HG03196 (cell line): Measurements from ENCODE around the gene TRPV5.

ENCODE experiments used
- ATAC-seq: cut with Tn5 transposase; IDR thresholded peaks from one replicate; pipeline ENCODE4 v1.9.1; 2021; ENCODE audit not compliant: unreplicated experiment

TRPV5 gene

DNA sequence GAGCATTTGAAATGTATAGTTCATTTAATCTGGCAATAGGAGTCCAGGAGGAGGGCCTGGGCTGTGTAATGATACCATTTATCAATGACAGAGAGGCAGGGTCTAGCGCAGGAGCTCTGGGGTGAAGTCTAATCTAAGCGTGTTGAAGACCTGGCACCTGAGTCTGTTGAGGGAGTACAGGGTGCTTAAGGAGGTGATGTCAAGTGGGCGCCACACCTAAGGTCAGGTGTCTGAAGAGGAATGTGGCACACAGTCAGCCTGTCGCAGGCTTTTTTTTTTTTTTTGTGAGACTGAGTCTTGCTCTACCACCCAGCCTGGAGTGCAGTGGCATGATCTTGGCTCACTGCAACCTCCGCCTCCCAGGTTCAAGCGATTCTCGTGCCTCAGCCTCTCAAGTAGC, 8.0 kb upstream of the TRPV5 start:
- ATAC-seq = no peak

DNA sequence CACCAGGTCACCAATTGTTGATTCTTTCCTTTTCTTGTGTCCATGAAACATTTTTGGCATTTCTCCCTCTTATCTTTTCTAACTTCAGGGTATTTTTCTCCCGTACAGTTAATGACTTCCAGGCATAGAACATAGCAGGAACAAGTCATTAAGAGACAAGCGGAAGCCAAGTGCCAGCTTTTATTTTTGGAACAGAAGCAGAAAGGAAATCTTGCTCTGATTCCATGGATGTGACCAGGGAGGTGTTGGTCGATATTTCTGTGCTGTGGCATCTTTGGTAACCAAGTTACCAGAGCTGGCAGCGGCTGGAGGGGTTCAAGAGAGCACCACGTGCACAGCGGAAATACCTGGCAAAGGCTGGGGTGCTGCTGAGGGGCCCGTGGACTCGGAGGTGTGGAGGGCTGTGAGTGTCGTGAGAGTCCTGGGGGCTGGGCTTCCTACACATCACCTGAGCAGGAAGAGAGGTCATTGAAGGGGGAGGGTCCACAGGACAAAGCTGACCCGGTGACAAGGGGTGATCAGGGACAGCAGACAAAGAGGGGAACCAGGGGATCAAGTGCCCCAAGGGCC, 7.5 kb upstream of the TRPV5 start:
- no peak for ATAC-seq

DNA sequence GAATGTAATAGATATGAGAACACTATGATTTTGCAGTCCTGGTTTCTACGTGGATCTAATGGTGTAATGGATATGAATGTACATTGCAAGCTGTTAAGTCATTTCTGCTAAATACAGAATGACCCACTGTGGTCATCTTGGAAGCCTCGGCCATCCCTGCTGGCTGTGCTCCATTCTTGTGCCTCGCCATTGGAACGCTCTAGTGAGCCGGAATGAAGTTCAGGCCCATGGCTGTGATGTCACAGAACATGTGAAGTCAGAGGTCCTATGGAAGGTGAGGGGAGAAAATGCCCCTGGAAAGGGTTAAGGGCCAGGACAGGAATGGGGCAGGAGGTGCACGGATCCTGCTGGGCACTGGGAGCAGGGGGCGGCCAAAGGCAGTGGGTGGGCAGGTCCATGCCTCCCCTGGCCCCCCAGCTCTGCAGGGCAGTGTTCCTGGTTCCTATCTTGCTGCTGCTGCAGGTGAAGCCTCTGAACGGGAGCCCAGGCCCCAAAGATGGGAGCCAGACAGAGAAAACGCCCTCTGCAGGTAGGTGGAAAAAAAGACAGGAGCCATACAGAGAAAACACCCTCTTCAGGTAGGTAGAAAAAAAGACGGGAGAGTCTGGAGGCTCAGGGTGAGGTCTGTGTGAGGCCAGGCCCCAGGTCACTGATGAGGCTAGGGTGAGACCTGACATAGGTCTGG, 5.8 kb upstream of the TRPV5 start, which contains the start of gene LLCFC1:
Gene LLCFC1 (plus strand): TSS at position 259 of the 685 bp plus-strand sequence. CDS start 138 bp downstream, at position 397.
- no peak for ATAC-seq

DNA sequence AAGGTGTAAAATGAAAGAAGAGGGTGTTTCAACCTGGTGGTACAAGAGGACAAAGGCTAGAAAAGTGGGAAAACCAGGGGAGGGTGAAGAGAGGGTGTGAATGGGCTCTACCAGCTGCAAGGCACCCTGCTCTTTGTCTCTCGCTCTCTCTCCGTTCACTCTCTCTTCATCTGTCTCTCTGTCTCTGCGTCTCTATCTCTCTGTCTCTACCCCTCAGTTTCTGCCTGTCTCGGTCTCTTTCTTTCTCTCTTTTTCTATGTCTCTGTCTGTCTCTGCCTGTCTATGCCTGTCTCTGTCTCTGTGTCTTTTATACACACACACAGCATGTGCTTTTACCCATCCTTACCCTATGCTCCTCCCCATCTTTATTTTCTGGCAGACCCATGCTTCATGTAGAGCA, 5.1 kb upstream of the TRPV5 start:
- no peak for ATAC-seq

DNA sequence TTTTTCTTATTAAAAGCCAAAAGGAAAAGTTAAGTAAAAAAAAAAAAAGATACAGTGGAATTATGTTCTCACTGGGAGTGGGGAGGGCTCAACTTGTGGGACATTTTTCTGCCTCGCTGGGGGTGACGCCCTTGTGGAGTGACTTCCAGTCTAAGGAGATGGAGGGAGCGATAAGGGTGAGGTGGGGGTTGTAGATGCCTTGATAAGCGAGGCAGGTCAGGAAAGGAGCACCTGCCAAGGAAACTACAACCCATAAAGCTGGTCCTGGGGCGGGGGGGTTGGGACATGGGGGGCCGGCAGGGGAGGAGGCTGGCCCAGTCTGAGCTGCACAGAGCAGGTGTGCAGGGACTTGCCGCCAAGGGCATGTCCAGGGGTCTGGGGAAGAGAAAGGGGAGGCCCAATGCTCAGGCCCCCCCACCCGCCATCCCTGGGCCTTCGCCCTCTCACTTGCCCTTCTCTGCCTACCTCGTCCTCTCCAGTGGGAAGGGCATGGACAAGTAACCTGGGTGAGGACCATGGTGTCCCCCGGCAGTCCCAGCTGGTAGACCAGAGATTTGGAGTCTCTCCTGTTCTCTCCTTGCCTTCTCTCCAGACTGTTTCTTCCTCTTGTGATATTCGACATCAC, 2.5 kb upstream of the TRPV5 start:
- no peak for ATAC-seq

DNA sequence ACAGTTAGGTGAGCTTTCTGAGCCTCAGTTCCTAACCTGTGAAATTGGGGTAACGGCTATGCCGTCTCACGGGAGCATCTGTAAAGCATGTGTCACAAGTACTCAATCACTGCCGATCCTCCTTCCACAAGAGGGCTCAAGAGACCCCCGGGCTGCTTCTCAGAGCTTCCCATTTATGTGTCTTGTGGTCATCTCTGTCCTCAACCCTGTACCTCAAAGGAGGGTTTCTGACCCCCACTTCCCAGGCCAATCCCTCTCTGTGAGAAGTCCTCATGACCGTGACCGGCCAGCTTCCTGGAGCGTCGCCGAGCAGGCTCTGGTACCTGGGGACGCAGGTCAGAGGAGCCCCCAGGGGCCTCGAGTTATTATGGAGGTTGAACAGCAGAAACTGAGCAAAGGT, 510 bp upstream of the TRPV5 start:
- ATAC-seq = no peak

DNA sequence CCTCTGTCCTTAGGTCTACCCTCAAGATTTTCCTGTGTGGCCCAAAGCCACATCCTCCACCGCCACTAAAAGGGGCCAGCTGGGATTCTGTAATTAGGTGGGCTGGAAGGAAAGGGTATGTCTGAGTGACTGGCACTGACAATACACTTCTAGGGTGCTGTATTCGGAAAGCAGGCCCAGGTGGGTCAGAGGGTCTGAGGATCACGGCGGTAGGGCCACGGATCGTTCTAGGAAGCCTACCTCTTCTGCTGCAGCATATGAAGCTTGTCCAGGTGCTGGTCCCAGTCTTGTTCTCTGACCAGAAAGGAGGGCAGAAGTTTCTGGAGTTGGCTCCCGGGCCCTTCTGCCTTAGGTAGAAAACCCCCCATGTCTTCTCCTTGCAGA, 462 bp downstream of the TRPV5 start:
- ATAC-seq = no peak

DNA sequence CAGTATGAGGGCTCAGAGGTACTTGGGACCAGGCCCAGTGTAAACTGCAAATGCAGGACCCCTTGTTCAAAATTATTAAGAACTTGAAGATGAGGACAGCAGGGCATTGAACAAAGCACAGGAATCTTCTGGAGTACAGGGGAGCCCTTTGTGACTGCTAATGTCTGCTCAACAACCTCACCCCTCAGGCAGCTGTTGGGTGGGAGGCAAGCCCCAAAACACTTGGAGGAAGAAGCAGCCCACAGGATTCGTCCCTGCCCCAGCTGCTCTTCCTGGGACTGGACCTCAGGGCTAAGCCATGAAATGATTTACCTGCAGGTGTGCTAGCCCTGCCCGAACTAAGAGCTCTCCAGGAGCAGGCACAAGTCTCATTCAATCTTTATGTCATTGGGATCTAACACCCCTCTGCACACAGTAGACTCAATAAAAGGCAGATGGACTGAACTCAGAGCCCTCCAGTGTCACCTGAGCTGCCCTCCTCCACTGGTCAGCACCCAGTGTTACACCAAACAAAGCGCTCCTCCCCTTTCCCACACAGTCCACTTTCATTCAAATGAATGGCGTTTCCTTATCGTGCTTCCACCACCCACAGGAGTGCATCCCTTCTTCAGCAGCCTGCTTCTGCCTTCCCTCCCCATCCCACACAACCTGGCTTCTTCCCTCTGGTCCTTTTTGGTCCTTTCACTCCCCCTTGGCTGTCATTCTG, 1.0 kb downstream of the TRPV5 start:
- ATAC-seq = no peak

DNA sequence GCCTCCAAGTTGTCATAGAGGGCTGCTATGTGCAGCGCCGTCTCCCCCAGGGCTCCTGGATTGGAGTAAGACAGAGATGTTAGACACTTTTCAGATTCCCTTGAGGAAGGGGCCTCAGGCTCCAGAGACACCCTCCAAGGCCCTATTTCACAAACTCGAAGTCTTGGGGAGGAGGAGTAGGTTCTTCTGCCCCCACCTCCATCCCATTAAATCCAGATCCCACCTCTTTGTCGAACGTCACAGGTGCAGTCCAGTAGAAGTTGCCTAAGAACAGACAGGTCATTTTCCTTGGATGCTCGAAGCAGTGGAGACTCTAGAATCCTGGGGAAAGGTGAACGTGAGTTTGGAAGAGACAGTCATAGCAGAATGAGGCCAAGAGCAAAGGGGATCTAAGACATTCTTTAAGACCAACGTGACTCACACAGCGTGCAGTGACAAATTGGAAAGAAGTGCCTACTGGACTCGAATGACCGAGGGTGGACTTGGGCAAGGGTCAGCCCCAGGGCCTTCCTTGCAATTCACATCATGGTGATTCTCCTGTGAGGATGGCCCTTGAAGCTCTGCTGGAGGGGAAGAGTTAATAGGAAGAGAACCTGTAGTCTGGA, 3.3 kb downstream of the TRPV5 start:
- ATAC-seq = no peak

DNA sequence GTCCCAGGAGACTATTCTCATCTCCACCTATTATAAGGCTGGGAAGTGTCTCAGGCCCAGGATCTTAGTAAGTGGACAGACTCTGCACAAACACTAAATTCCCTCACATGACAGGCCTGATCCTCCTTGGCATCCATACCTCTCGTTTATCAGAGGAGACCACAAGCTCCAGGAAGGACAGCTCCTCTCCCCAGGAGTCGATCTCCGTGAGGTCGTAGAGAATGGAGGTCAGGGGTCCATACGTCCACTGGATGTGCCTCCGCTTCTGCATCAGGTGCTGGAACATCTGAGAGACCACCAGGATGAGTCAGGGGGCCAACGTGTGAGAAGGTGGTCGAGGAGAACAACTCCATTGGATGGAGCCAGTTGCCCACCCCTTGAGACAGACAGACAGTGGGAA, 5.6 kb downstream of the TRPV5 start:
- ATAC-seq = no peak

DNA sequence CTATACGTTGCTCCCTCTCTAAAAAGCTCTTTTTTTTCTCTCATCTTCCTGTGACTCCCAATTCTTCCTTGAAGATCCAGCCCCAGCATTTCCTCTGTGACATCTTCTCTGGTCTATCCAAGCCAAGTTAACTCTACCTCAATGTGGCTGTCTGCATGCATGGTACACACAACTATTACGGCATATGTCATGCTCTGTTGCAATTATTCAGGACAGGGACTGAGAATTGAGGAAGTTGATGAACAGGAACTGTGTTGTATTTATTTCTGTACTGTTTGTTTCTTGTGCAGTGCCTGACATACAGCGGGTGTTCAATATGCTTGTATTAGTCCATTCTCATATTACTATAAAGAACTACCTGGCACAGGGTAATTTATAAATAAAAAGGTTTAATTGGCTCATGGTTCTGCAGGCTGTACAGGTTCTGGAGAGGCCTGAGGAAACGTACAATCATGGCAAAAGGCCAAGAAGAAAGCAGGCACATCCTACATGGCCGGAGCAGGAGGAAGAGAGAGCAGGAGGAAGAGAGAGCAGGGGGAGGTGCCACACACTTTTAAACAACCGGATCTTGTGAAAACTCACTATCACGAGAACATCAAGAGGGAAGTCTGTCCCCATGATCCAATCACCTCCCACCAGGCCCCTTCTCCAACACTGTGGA, 6.3 kb downstream of the TRPV5 start:
- no peak for ATAC-seq

DNA sequence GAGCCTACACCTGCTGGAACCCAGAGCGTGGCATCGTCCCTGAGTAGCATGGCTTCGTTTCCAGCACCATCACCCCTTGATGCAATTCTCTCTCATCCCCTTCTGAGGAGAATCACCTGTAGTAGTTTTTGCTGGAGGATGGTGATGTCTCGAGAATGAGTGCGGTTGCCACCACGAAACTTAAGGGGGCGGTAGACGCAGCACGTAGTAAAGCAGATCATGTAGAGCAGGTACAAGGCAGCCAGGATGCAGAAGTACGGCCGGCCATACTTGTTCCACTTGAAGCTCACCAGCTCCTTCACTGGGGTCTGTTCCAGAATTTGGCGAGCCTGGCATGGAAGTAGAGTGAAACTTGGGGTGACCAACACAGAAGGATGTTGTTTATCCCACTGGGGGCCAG, 8.1 kb downstream of the TRPV5 start:
- ATAC-seq = no peak

DNA sequence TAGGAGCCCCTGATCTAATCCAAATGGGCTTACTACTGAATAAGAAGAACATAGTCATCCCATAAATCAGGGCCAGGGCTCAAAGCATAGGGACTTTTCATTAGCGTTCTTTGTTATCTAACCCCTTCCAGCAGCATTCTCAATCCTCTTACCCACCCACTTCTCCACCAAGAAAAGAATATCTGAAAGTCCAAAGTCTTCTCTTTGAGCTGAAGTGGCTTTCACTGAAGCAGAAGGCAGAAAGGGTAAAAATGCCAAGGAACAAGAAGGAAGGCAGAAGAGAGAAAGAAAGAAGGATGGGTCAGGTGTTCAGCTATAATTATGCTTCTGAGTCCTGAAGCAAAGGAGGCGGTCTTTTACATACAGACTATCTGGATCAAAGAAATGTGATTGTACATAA, 10.2 kb downstream of the TRPV5 start:
- no peak for ATAC-seq

DNA sequence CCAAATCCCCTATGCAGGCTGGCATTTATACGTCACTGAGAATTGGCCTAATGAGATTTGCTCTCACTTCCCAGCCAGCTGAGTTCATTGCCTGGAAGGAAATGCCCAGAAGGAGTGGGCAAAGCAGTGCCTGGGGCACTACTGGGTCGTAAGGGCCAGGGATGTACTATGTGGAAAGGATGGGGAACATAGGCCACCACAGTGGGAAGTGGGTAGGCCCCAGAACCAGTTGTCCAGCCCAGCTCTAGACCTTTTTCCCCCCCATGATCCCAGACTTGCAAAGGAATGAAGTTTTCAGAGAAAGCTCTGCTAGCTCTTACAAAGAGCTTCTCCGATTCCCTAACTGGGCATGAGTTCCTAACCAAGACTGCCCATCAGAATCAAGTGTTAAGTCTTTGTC, 13.9 kb downstream of the TRPV5 start:
- no peak for ATAC-seq

DNA sequence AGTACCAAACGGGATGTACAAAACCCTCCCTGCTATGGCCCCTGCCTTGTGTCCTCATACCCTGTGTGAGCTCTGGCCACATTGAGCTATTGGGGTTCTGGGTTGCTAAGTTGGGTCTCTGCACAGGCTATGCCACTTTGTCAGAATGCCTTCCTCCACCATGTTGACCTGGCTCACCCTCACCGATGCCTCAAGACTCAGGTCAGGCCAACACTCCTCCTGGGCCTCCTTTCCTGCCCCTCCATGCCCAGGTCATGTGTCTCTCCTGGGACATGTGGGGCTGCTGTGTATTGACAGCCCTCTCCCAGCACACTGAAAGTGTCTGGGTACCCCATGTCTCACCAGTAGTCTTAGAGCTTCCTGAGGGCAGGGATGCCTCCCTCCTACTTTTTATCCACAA, 14.6 kb downstream of the TRPV5 start:
- ATAC-seq = no peak

DNA sequence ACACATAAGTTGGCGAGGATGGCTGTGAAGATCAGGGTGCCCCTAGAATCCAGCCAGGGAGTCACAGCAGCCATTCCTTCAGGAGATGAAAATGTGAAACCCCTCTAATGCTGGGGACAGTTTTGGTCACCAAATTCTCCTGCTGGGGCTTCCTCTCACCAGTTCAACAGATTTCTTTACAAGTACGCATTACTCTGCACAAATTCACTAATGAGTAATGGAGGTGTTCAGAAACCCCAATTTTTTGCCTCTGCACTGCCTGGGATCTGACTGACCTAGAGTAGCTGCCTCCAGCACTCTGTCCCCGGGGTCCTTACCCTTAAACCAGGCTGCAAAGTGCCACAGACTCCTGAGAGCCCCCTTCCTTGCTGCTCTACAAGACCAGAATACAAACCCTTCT, 16.1 kb downstream of the TRPV5 start:
- no peak for ATAC-seq

DNA sequence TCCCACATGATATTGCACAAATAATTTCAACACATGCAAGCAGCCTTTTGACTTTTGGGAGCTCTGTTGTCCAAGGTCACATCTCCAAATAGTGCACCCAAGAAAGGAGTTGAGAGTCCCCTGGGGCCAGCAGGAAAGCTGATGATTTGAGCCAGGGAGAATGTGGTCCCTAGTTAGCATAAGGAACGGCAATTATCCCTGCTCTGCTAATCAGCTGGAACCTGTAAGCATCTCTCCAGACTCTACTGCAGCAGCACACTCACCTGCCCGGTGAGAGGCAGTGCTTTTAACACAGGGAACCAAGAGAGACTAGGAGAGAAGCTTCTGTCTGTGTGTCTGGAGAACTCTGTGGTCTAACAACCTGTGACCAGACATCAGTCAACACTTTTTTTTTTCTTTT, 17.0 kb downstream of the TRPV5 start:
- ATAC-seq = no peak

DNA sequence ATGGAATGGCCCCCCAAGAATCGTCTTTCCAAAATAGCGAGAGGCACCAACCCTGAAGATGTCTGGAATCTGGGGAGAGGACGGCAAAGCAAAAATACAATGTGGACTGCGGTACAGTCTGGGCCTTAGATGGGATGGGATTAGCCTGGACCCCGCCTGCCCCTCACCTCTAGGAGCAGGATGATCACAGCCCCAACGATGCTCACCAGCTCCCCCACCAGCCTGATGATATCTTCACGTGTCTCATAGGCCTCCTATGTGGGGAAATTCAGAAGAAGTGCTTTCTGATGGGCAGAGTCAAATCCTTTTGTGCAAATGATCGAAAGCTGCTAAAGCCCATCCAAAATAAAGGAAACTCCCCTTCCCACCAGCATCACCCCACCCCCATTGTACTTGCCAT, 18.2 kb downstream of the TRPV5 start:
- ATAC-seq = no peak

DNA sequence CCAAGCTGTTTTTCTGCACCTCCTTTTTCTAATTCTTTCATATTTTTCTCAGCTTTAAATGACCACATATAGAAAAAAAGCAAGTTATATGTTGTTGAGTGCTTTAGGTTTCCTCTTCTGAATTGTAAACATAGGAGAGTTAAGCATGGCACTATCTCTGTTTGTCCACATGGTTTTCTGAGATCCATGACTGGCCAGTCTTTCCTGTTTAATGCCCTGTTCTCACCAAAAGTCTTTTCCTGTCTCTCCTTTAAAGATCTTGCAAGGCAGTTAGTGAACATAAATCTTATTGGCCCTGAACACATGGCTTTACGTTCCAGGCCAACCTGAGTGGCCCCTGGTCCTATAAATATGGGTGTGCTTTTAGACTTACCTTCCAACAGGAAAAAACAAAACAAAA, 19.4 kb downstream of the TRPV5 start:
- no peak for ATAC-seq

DNA sequence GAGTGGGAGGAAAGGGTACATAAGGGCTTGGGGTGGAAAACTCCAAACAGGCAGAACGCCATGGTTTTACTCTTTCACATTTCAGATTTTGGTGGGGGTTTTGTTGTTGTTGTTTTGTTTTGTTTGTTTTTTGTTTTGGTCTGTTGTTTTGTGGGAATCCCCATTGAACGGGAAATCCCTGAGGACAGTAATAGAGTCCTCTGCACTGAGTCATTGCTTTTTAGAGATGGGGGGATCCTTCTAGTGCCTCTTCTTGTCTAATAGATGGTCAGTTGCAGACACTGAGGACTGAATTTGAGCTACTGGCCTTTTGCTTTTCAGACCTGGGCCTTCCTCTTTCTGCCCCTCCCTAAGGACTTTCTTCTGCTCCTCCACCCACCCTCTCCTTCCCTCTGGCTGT, 20.0 kb downstream of the TRPV5 start:
- no peak for ATAC-seq

DNA sequence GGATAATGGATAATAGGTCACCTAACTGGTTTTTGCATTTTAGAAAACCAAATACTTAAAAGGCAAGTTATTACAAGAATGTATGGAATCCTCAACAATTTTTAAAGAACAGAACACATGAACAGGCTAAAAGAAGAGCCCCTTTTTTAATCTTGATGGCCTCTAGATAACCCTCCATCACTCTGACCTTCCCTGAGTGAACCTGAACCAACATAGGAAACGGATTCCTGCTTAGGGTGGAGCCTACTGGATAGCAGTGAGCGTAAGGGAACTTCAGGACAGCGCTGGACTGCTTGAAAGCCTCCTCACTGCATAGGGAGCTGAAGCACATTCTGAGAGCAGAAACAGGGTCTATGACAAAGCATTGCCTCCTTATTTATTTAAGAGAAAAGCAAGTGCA, 20.5 kb downstream of the TRPV5 start:
- ATAC-seq = no peak
